GM12878 (cell line): ENCODE measurements around the gene RASA4B. TPM values are rescaled to one million over a fixed set of nuclear protein-coding genes. Genes with fewer than 3 reads are reported as not detected.

Experiments used
- ASH2L ChIP-seq: fragments of 300-600, 200-600 bp; sonication (generic); IDR thresholded peaks from 2 replicates; pipeline ENCODE4 v1.6.1; 2017; ENCODE audit warnings: low read depth, mild to moderate bottlenecking, borderline replicate concordance
- BRCA1 ChIP-seq: IDR thresholded peaks from 2 replicates; pipeline ENCODE4 v1.6.1; 2011; ENCODE audit warnings: low read depth, low read length, improper control_type of control experiment
- CBX3 ChIP-seq: fragments of 200-600 bp; sonication (generic); IDR thresholded peaks from 2 replicates; pipeline ENCODE4 v1.6.1; 2016; ENCODE audit warnings: low read depth, borderline replicate concordance
- CEBPB ChIP-seq, 2 experiments: fragments of 150-350 bp in 1 of 2; IDR thresholded peaks; 2 replicates each; pipeline ENCODE4 v1.6.1; 2012 to 2014; ENCODE audit warnings: low read depth in 2 of 2, low read length in 2 of 2, borderline replicate concordance in 1 of 2, inconsistent platforms in 1 of 2
- CTCF ChIP-seq, 3 experiments: IDR thresholded peaks in 2 of 3; conservative IDR thresholded peaks in 1 of 3; 2 replicates each; pipeline ENCODE4 v1.5.1; 2011; ENCODE audit warnings: low read depth in 3 of 3, low read length in 3 of 3, mild to moderate bottlenecking in 3 of 3, control low read depth in 2 of 3, moderate library complexity in 2 of 3, inconsistent platforms in 1 of 3, mixed read lengths in 1 of 3; ENCODE audit not compliant: control insufficient read depth in 2 of 3, insufficient read depth in 1 of 3; ENCODE audit errors: extremely low read depth in 1 of 3
- EGR1 ChIP-seq, 2 experiments: IDR thresholded peaks; 1 replicate in 1 of 2; 2 replicates in 1 of 2; pipeline ENCODE4 v1.6.1; 2011 to 2012; ENCODE audit warnings: low read depth in 2 of 2, low read length in 2 of 2, borderline replicate concordance in 1 of 2, mild to moderate bottlenecking in 1 of 2, moderate library complexity in 1 of 2
- EZH2 ChIP-seq: IDR thresholded peaks from 2 replicates; pipeline ENCODE4 v1.6.1; 2012; ENCODE audit warnings: low read depth, mild to moderate bottlenecking, control low read depth, inconsistent platforms, low read length, borderline replicate concordance; ENCODE audit not compliant: control insufficient read depth
- FOS ChIP-seq: IDR thresholded peaks from 3 replicates; pipeline ENCODE4 v1.6.1; 2011; ENCODE audit warnings: borderline replicate concordance; ENCODE audit not compliant: insufficient read length; ENCODE audit errors: extremely low read depth
- FOXK2 ChIP-seq: fragments of 450-650 bp; IDR thresholded peaks from 2 replicates; pipeline ENCODE4 v1.6.1; 2017; ENCODE audit warnings: mild to moderate bottlenecking, moderate library complexity
- GABPA ChIP-seq: IDR thresholded peaks from 2 replicates; pipeline ENCODE4 v1.6.1; 2014; ENCODE audit warnings: antibody characterized with exemption, low read depth, mild to moderate bottlenecking, inconsistent platforms
- HCFC1 ChIP-seq: fragments of 150-350 bp; IDR thresholded peaks from 2 replicates; pipeline ENCODE4 v1.6.1; 2014; ENCODE audit warnings: low read length
- JUNB ChIP-seq: IDR thresholded peaks from 2 replicates; pipeline ENCODE4 v1.6.1; 2016; ENCODE audit warnings: antibody characterized with exemption, mild to moderate bottlenecking
- JUND ChIP-seq: IDR thresholded peaks from 2 replicates; pipeline ENCODE4 v1.6.1; 2012; ENCODE audit warnings: low read depth, mild to moderate bottlenecking, low read length, improper control_type of control experiment, moderate library complexity
- NFIC ChIP-seq: IDR thresholded peaks from 2 replicates; pipeline ENCODE4 v1.6.1; 2012; ENCODE audit warnings: low read depth, mild to moderate bottlenecking, inconsistent platforms, low read length, moderate library complexity
- NR2C1 ChIP-seq: fragments of 450-650 bp; IDR thresholded peaks from 2 replicates; pipeline ENCODE4 v1.6.1; 2017; ENCODE audit warnings: antibody characterized with exemption, mild to moderate bottlenecking, moderate library complexity
- SREBF2 ChIP-seq: IDR thresholded peaks from 2 replicates; pipeline ENCODE4 v1.6.1; 2012; ENCODE audit warnings: mild to moderate bottlenecking, low read length
- TBL1XR1 ChIP-seq: IDR thresholded peaks from 2 replicates; pipeline ENCODE4 v1.6.1; 2012; ENCODE audit warnings: low read depth, low read length, improper control_type of control experiment
- polyA plus RNA-seq, 11 experiments: library from polyadenylated mRNA; depleted of rRNA in 4 of 11; unstranded in 6 of 11; stranded (reverse) in 5 of 11; fragments of >200 nt; fragmentation: Nextera tagmentation in 4 of 11; fragmentation: Illumina TruSeq in 1 of 11; extraction: Ambion mirVana in 4 of 11; extraction: Trizol in 1 of 11; gene quantifications; 1 replicate in 1 of 11; 2 replicates in 10 of 11; pipeline versions ENCODE4 v1.2.1 to v1.2.3, GENCODE V29; 2011 to 2016; ENCODE audit warnings: inconsistent platforms in 2 of 11, missing spikeins in 2 of 11, low read depth in 1 of 11
- total RNA-seq, 4 experiments: library from RNA; depleted of rRNA in 3 of 4; stranded (reverse); fragments of >200 nt in 3 of 4; fragmentation: Illumina TruSeq in 1 of 4; extraction: Trizol in 1 of 4; gene quantifications; 2 replicates each; pipeline versions ENCODE4 v1.2.1 to v1.2.3, GENCODE V29; 2013 to 2021
- TF ChIP-seq, protein P1 (sequence below): IDR thresholded peaks from 2 replicates; pipeline ENCODE4 v1.6.1; 2011; ENCODE audit warnings: borderline replicate concordance, low read depth, mild to moderate bottlenecking, moderate library complexity, low read length; ENCODE audit not compliant: insufficient read depth, poor library complexity, severe bottlenecking
- TF ChIP-seq, protein P2 (sequence below): fragments of 450-650 bp; IDR thresholded peaks from 2 replicates; pipeline ENCODE4 v1.6.1; 2018; ENCODE audit warnings: borderline replicate concordance, mild to moderate bottlenecking; ENCODE audit not compliant: partially characterized antibody
- TF ChIP-seq, protein P3 (sequence below): IDR thresholded peaks from 2 replicates; pipeline ENCODE4 v1.6.1; 2011; ENCODE audit warnings: borderline replicate concordance, low read depth, mild to moderate bottlenecking, moderate library complexity, mixed read lengths, low read length; ENCODE audit not compliant: insufficient read depth; ENCODE audit errors: extremely low read length
- TF ChIP-seq, protein P4 (sequence below): IDR thresholded peaks from 2 replicates; pipeline ENCODE4 v1.6.1; 2011; ENCODE audit warnings: low read depth, low read length, improper control_type of control experiment, borderline replicate concordance

Gene RASA4B
- total and polyA plus RNA-seq, 10 of the 15 experiments (the other 5 are each of a cell fraction or from before 2014, with no cell fraction given), result 0.10 to 16.4 (median 6.4) TPM

DNA sequence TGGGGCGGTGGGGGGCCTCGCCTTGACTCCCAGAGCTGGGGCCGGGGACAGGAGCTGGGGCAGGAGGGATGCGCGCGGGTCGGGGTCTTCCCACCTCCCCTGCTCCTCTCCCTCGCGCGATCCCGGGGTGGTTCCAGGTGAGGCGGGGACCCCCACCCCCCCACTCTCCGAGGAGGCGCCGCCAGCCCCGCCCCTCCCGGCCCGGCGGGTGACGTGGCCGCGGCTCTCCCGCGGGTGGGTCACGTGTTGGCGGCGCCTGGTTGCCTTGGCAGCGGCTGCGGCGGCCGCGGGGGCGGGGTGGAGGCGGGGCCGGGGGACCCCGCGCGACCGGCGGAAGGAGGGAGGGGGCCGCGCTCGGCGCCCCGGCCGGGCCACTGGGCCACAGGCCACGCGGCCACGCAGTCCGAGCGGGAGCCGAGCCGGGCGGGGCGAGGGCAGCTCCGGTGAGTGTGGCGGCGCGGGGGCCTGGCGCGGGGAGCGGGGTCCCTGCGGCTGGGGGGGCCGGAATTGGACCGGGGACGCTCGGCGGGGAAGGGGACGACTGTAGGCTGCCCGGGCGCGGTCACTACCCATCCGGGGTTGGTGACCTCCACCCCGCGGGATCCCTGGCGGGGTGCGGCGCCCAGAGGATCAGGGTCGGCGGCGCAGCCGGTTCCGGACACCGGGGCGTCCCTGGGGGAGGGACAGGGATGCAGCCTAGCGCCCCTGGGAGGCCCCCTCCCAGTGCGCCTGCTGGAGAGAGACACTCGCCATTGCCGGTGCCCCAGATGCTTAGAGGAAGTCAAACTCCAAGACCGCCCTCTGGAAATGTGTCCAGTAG, 84.1 kb downstream of the RASA4B start, which contains the start of gene ORAI2 (continued):
- 0 out of 6 replicates have a peak, but pooled peaks of 1 of the 3 experiments have one; percentile 2 for TF ChIP-seq CTCF (IDR thresholded peaks at IDR 0.05 in 2 of 3, conservative IDR thresholded peaks at IDR 0.05 in 1 of 3; ENCODE audit: control insufficient read depth in 2 of 3, extremely low read depth in 1 of 3, insufficient read depth in 1 of 3, low read depth in 3 of 3, low read length in 3 of 3)
- TF ChIP-seq FOXK2, result no peak
- TF ChIP-seq JUND, result no peak
- no peak for TF ChIP-seq EZH2
- TF ChIP-seq, protein P1, sequence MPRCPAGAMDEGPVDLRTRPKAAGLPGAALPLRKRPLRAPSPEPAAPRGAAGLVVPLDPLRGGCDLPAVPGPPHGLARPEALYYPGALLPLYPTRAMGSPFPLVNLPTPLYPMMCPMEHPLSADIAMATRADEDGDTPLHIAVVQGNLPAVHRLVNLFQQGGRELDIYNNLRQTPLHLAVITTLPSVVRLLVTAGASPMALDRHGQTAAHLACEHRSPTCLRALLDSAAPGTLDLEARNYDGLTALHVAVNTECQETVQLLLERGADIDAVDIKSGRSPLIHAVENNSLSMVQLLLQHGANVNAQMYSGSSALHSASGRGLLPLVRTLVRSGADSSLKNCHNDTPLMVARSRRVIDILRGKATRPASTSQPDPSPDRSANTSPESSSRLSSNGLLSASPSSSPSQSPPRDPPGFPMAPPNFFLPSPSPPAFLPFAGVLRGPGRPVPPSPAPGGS, result no peak
- no peak for TF ChIP-seq TBL1XR1
- TF ChIP-seq NFIC, result no peak
- TF ChIP-seq, protein P2, sequence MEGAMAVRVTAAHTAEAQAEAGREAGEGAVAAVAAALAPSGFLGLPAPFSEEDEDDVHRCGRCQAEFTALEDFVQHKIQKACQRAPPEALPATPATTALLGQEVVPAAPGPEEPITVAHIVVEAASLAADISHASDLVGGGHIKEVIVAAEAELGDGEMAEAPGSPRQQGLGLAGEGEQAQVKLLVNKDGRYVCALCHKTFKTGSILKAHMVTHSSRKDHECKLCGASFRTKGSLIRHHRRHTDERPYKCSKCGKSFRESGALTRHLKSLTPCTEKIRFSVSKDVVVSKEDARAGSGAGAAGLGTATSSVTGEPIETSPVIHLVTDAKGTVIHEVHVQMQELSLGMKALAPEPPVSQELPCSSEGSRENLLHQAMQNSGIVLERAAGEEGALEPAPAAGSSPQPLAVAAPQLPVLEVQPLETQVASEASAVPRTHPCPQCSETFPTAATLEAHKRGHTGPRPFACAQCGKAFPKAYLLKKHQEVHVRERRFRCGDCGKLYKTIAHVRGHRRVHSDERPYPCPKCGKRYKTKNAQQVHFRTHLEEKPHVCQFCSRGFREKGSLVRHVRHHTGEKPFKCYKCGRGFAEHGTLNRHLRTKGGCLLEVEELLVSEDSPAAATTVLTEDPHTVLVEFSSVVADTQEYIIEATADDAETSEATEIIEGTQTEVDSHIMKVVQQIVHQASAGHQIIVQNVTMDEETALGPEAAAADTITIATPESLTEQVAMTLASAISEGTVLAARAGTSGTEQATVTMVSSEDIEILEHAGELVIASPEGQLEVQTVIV, result no peak
- TF ChIP-seq, protein P3, sequence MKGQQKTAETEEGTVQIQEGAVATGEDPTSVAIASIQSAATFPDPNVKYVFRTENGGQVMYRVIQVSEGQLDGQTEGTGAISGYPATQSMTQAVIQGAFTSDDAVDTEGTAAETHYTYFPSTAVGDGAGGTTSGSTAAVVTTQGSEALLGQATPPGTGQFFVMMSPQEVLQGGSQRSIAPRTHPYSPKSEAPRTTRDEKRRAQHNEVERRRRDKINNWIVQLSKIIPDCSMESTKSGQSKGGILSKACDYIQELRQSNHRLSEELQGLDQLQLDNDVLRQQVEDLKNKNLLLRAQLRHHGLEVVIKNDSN, result peak; percentile 94
- no peak for TF ChIP-seq ASH2L
- no peak for TF ChIP-seq HCFC1
- TF ChIP-seq SREBF2, result no peak
- TF ChIP-seq FOS, result no peak
- TF ChIP-seq, protein P4, sequence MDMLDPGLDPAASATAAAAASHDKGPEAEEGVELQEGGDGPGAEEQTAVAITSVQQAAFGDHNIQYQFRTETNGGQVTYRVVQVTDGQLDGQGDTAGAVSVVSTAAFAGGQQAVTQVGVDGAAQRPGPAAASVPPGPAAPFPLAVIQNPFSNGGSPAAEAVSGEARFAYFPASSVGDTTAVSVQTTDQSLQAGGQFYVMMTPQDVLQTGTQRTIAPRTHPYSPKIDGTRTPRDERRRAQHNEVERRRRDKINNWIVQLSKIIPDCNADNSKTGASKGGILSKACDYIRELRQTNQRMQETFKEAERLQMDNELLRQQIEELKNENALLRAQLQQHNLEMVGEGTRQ, result peak; percentile 70
- no peak for TF ChIP-seq BRCA1
- peak; percentile 44 to 99 for TF ChIP-seq EGR1 (IDR thresholded peaks at IDR 0.05; ENCODE audit: borderline replicate concordance in 1 of 2, low read depth in 2 of 2, low read length in 2 of 2)
- TF ChIP-seq CBX3, result no peak
- TF ChIP-seq NR2C1, result peak; percentile 23; the same call in 1 of the 2 replicates
- no peak for TF ChIP-seq JUNB
- no peak for TF ChIP-seq GABPA
- no peak for TF ChIP-seq CEBPB (IDR thresholded peaks at IDR 0.05; ENCODE audit: borderline replicate concordance in 1 of 2, low read depth in 2 of 2, low read length in 2 of 2)
